Measurements from ENCODE around the gene EXD1. TPM values are rescaled to one million over a fixed set of nuclear protein-coding genes. Genes with fewer than 3 reads are reported as not detected.
"Not testable (repeated sequence)": the region's sequence is repeated elsewhere in the genome, so short reads cannot be mapped to it uniquely, and the experiment has no call there.

Gene EXD1
- total RNA-seq, 1 donor from 2014 or later = 0.17 TPM

GRCh38 chr15:41263891-41264351, 33.4 kb upstream of the EXD1 start:
- no peak overlapping the region for H3K4me3 ChIP-seq (ENCODE audit: low read depth, low read length)
- no peak for DNase-seq (ENCODE audit: low read depth)

GRCh38 chr15:41262571-41262970, 32.0 kb upstream of the EXD1 start:
- TF ChIP-seq CTCF (IDR thresholded peaks at IDR 0.05; ENCODE audit: insufficient read depth, low read length, poor library complexity, severe bottlenecking) = no peak
- H3K4me3 ChIP-seq (ENCODE audit: low read depth, low read length) = no peak overlapping the region
- no peak for DNase-seq (ENCODE audit: low read depth)
- no peaks in the 10 kb centered on the region for H3K27me3 ChIP-seq (ENCODE audit: control insufficient read depth, insufficient read depth, low read length)
- H3K36me3 ChIP-seq (ENCODE audit: control insufficient read depth, insufficient read depth, low read length) = no peaks in the 10 kb centered on the region

More at GRCh38 chr15:41263891-41264351, 33.4 kb upstream of the EXD1 start:
- Histone ChIP-seq H3K27me3 (ENCODE audit: control insufficient read depth, insufficient read depth, low read length) (no peaks in the 10 kb centered on the region), H3K36me3 (ENCODE audit: control insufficient read depth, insufficient read depth, low read length) (no peaks in the 10 kb centered on the region)
- no peak for TF ChIP-seq CTCF (IDR thresholded peaks at IDR 0.05; ENCODE audit: insufficient read depth, low read length, poor library complexity, severe bottlenecking)

- not testable (repeated sequence) for H3K27me3 ChIP-seq (ENCODE audit: control insufficient read depth, insufficient read depth, low read length); H3K36me3 ChIP-seq (ENCODE audit: control insufficient read depth, insufficient read depth, low read length)
These were observed 30.4 kb upstream of the EXD1 start for GRCh38 chr15:41260924-41261323.

GRCh38 chr15:41259546-41260189, 29.1 kb upstream of the EXD1 start:
- no peak for TF ChIP-seq CTCF (IDR thresholded peaks at IDR 0.05; ENCODE audit: insufficient read depth, low read length, poor library complexity, severe bottlenecking)
- DNase-seq (ENCODE audit: low read depth) = no peak
- H3K27me3 ChIP-seq (ENCODE audit: control insufficient read depth, insufficient read depth, low read length) = no peaks in the 10 kb centered on the region
- H3K36me3 ChIP-seq (ENCODE audit: control insufficient read depth, insufficient read depth, low read length) = no peaks in the 10 kb centered on the region
- H3K4me3 ChIP-seq (ENCODE audit: low read depth, low read length) = no peak overlapping the region

More at GRCh38 chr15:41260924-41261323, 30.4 kb upstream of the EXD1 start:
- not testable (repeated sequence) for DNase-seq (ENCODE audit: low read depth); H3K4me3 ChIP-seq (ENCODE audit: low read depth, low read length)

- no peaks in the 10 kb centered on the region for H3K27me3 ChIP-seq (ENCODE audit: control insufficient read depth, insufficient read depth, low read length)
- no peaks in the 10 kb centered on the region for H3K36me3 ChIP-seq (ENCODE audit: control insufficient read depth, insufficient read depth, low read length)
- H3K4me3 ChIP-seq (ENCODE audit: low read depth, low read length) = no peak overlapping the region
- no peak for TF ChIP-seq CTCF (IDR thresholded peaks at IDR 0.05; ENCODE audit: insufficient read depth, low read length, poor library complexity, severe bottlenecking)
- DNase-seq (ENCODE audit: low read depth) = no peak
These were observed 28.4 kb upstream of the EXD1 start for GRCh38 chr15:41258750-41259471.

- no peaks in the 10 kb centered on the region for H3K36me3 ChIP-seq (ENCODE audit: control insufficient read depth, insufficient read depth, low read length)
- no peak overlapping the region for H3K4me3 ChIP-seq (ENCODE audit: low read depth, low read length)
- TF ChIP-seq CTCF (IDR thresholded peaks at IDR 0.05; ENCODE audit: insufficient read depth, low read length, poor library complexity, severe bottlenecking) = no peak
- DNase-seq (ENCODE audit: low read depth) = no peak
- H3K27me3 ChIP-seq (ENCODE audit: control insufficient read depth, insufficient read depth, low read length) = no peaks in the 10 kb centered on the region
These were observed 26.1 kb upstream of the EXD1 start for GRCh38 chr15:41256577-41257038.

Data from kidney epithelial cell (primary cell).